KOPT-K1 (cell line): ENCODE measurements around the gene NTM.

Experiments
- H3K27ac ChIP-seq: fragments of 200-600 bp; sonication (generic); 2 replicates; pipeline ENCODE4 v1.5.1; 2016; ENCODE audit warnings: antibody characterized with exemption, mild to moderate bottlenecking, low read depth, low read length; ENCODE audit not compliant: poor library complexity, severe bottlenecking
- H3K36me3 ChIP-seq: fragments of 200-600 bp; sonication (generic); 2 replicates; pipeline ENCODE4 v1.5.1; 2017; ENCODE audit warnings: antibody characterized with exemption, mild to moderate bottlenecking, low read length, moderate library complexity; ENCODE audit not compliant: insufficient read depth
- H3K9me3 ChIP-seq: fragments of 200-600 bp; sonication (generic); 2 replicates; pipeline ENCODE4 v1.5.1; 2017; ENCODE audit warnings: antibody characterized with exemption, low read length, mild to moderate bottlenecking; ENCODE audit not compliant: insufficient read depth, poor library complexity, severe bottlenecking

The NTM gene

GRCh38 chr11:132115454-132115853 is 745.0 kb downstream of the NTM start:
- H3K36me3 ChIP-seq = no peaks in the 10 kb centered on the region
- H3K27ac ChIP-seq = no peak overlapping the region
- H3K9me3 ChIP-seq = no peaks in the 10 kb centered on the region

- Histone ChIP-seq H3K27ac (no peak overlapping the region), H3K36me3 (no peaks in the 10 kb centered on the region), H3K9me3 (no peaks in the 10 kb centered on the region)
Observed at GRCh38 chr11:132116516-132116915, 746.1 kb downstream of the NTM start.

- Histone ChIP-seq H3K27ac (no peak overlapping the region), H3K36me3 (no peaks in the 10 kb centered on the region), H3K9me3 (no peaks in the 10 kb centered on the region)
Observed at GRCh38 chr11:132118661-132119060, 748.2 kb downstream of the NTM start.

GRCh38 chr11:132119573-132119972 is 749.2 kb downstream of the NTM start:
- no peaks in the 10 kb centered on the region for H3K36me3 ChIP-seq
- H3K27ac ChIP-seq = no peak overlapping the region
- H3K9me3 ChIP-seq = no peaks in the 10 kb centered on the region

- H3K9me3 ChIP-seq = no peaks in the 10 kb centered on the region
- H3K27ac ChIP-seq = no peak overlapping the region
Observed at GRCh38 chr11:132122735-132123134, 752.3 kb downstream of the NTM start.

GRCh38 chr11:132123449-132123848 is 753.0 kb downstream of the NTM start:
- no peaks in the 10 kb centered on the region for H3K9me3 ChIP-seq
- no peak overlapping the region for H3K27ac ChIP-seq
- H3K36me3 ChIP-seq = no peaks in the 10 kb centered on the region

More at GRCh38 chr11:132122735-132123134, 752.3 kb downstream of the NTM start:
- no peaks in the 10 kb centered on the region for H3K36me3 ChIP-seq

GRCh38 chr11:132123854-132124835 is 753.7 kb downstream of the NTM start:
- Histone ChIP-seq H3K36me3 (no peaks in the 10 kb centered on the region), H3K9me3 (no peaks in the 10 kb centered on the region), H3K27ac (no peak overlapping the region)

GRCh38 chr11:132125988-132126871 is 755.8 kb downstream of the NTM start:
- no peaks in the 10 kb centered on the region for H3K36me3 ChIP-seq
- no peaks in the 10 kb centered on the region for H3K9me3 ChIP-seq
- H3K27ac ChIP-seq = no peak overlapping the region

- Histone ChIP-seq H3K36me3 (no peaks in the 10 kb centered on the region), H3K27ac (no peak overlapping the region)
Observed at GRCh38 chr11:132126973-132127899, 756.8 kb downstream of the NTM start.

GRCh38 chr11:132127900-132128288 is 757.5 kb downstream of the NTM start:
- Histone ChIP-seq H3K27ac (no peak overlapping the region), H3K36me3 (no peaks in the 10 kb centered on the region), H3K9me3 (no peaks in the 10 kb centered on the region)

More at GRCh38 chr11:132126973-132127899, 756.8 kb downstream of the NTM start:
- no peaks in the 10 kb centered on the region for H3K9me3 ChIP-seq

- Histone ChIP-seq H3K27ac (no peak overlapping the region), H3K9me3 (no peaks in the 10 kb centered on the region), H3K36me3 (no peaks in the 10 kb centered on the region)
Observed at GRCh38 chr11:132131047-132131446, 760.6 kb downstream of the NTM start.

GRCh38 chr11:132131961-132132360 is 761.5 kb downstream of the NTM start:
- no peak overlapping the region for H3K27ac ChIP-seq

GRCh38 chr11:132134322-132134721 is 763.9 kb downstream of the NTM start:
- no peaks in the 10 kb centered on the region for H3K9me3 ChIP-seq
- no peak overlapping the region for H3K27ac ChIP-seq
- H3K36me3 ChIP-seq = no peaks in the 10 kb centered on the region

More at GRCh38 chr11:132131961-132132360, 761.5 kb downstream of the NTM start:
- H3K36me3 ChIP-seq = no peaks in the 10 kb centered on the region
- no peaks in the 10 kb centered on the region for H3K9me3 ChIP-seq

- no peak overlapping the region for H3K27ac ChIP-seq
- no peaks in the 10 kb centered on the region for H3K36me3 ChIP-seq
- no peaks in the 10 kb centered on the region for H3K9me3 ChIP-seq
Observed at GRCh38 chr11:132137289-132137980, 767.0 kb downstream of the NTM start.
